H1 (cell line): ENCODE results near the gene TBC1D4.

Experiments
- CBX8 ChIP-seq: fragments of 300-800, 300-1000 bp; sonication (generic); IDR thresholded peaks from 2 replicates; pipeline ENCODE4 v1.7.1; 2016; ENCODE audit warnings: low read depth, low read length, borderline replicate concordance
- FOSL1 ChIP-seq: IDR thresholded peaks from 2 replicates; pipeline ENCODE4 v1.6.1; 2011; ENCODE audit warnings: mild to moderate bottlenecking, low read depth, low read length, moderate library complexity; ENCODE audit not compliant: insufficient read depth
- NANOG ChIP-seq: IDR thresholded peaks from 2 replicates; pipeline ENCODE4 v1.6.1; 2011; ENCODE audit warnings: low read length, low read depth, mild to moderate bottlenecking, inconsistent platforms; ENCODE audit not compliant: insufficient read depth, poor library complexity, severe bottlenecking
- POLR2A ChIP-seq, 2 experiments: IDR thresholded peaks; 1 replicate in 1 of 2; 2 replicates in 1 of 2; pipeline ENCODE4 v1.6.1; 2011; ENCODE audit warnings: low read depth in 2 of 2, low read length in 2 of 2, mild to moderate bottlenecking in 2 of 2; ENCODE audit errors: control extremely low read depth in 1 of 2
- SP1 ChIP-seq: IDR thresholded peaks from 2 replicates; pipeline ENCODE4 v1.6.1; 2011; ENCODE audit warnings: low read depth, low read length
- SP4 ChIP-seq: IDR thresholded peaks from 2 replicates; pipeline ENCODE4 v1.6.1; 2012; ENCODE audit warnings: low read length, inconsistent platforms
- TCF12 ChIP-seq: IDR thresholded peaks from 2 replicates; pipeline ENCODE4 v1.6.1; 2011; ENCODE audit warnings: low read depth, mild to moderate bottlenecking, low read length
- TEAD4 ChIP-seq: IDR thresholded peaks from 2 replicates; pipeline ENCODE4 v1.6.1; 2012; ENCODE audit warnings: low read depth, low read length, inconsistent platforms, mixed read lengths
- TF ChIP-seq, protein P1 (sequence below), 3 experiments: IDR thresholded peaks; 1 replicate in 2 of 3; 2 replicates in 1 of 3; pipeline versions ENCODE4 v1.5.1 to v1.6.1; 2011; ENCODE audit warnings: low read length in 3 of 3, mild to moderate bottlenecking in 3 of 3, inconsistent platforms in 2 of 3, low read depth in 1 of 3, moderate library complexity in 1 of 3; ENCODE audit not compliant: insufficient read depth in 1 of 3; ENCODE audit errors: control extremely low read depth in 1 of 3

DNA sequence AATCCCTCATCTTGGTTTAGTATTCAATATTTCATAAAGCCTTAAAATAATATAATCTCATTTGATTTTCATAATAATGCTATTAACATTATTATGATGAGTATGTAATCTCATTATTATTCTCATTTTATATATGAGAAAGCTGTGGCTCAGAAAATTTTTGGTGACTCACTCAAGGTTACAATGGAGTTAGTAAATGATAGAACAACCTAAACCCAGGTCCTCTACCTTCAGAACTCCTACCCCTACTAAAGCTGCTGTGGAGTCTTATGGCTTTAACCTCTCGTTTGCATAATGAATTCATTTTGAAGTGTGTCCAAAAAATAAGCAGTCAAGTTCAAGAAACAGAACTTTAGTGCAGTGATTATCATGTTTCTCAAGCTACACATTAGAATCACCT is 226.3 kb downstream of the TBC1D4 start:
- no peak for TF ChIP-seq FOSL1
- TF ChIP-seq CBX8: no peak
- no peak for TF ChIP-seq NANOG
- TF ChIP-seq TCF12: no peak
- TF ChIP-seq TEAD4: no peak
- TF ChIP-seq POLR2A (IDR thresholded peaks at IDR 0.05; ENCODE audit: control extremely low read depth in 1 of 2, low read depth in 2 of 2, low read length in 2 of 2): no peak
- TF ChIP-seq SP4: no peak
- no peak for TF ChIP-seq SP1
- TF ChIP-seq, protein P1, sequence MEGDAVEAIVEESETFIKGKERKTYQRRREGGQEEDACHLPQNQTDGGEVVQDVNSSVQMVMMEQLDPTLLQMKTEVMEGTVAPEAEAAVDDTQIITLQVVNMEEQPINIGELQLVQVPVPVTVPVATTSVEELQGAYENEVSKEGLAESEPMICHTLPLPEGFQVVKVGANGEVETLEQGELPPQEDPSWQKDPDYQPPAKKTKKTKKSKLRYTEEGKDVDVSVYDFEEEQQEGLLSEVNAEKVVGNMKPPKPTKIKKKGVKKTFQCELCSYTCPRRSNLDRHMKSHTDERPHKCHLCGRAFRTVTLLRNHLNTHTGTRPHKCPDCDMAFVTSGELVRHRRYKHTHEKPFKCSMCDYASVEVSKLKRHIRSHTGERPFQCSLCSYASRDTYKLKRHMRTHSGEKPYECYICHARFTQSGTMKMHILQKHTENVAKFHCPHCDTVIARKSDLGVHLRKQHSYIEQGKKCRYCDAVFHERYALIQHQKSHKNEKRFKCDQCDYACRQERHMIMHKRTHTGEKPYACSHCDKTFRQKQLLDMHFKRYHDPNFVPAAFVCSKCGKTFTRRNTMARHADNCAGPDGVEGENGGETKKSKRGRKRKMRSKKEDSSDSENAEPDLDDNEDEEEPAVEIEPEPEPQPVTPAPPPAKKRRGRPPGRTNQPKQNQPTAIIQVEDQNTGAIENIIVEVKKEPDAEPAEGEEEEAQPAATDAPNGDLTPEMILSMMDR (IDR thresholded peaks at IDR 0.05; ENCODE audit: control extremely low read depth in 1 of 3, insufficient read depth in 1 of 3, low read depth in 1 of 3, low read length in 3 of 3): no peak
